Stimulated activated memory B cell treated with anti-CD40 and anti-IgM and Interleukin-4, amounts not matched to agents 10 μg/mL and 1 μg/mL and 100 μg/mL, for 72 hours (primary cell): ENCODE data around the gene DPH7.
"Not testable (repeated sequence)": the region's sequence is repeated elsewhere in the genome, so short reads cannot be mapped to it uniquely, and the experiment has no call there.

Experiments
- ATAC-seq: fragments of 150-1000 bp; cut with Tn5 transposase; 2 replicates; pipeline ENCODE4 v1.10.0; 2021
- H3K27ac Mint-ChIP-seq: one replicate; pipeline ENCODE4 v1.8.0; 2022; ENCODE audit warnings: mild to moderate bottlenecking, mixed read lengths
- H3K27me3 Mint-ChIP-seq: one replicate; pipeline ENCODE4 v1.8.0; 2022; ENCODE audit warnings: mixed read lengths
- H3K36me3 Mint-ChIP-seq: one replicate; pipeline ENCODE4 v1.8.0; 2022; ENCODE audit warnings: mixed read lengths
- H3K4me1 Mint-ChIP-seq: one replicate; pipeline ENCODE4 v1.8.0; 2022; ENCODE audit warnings: mixed read lengths
- H3K4me3 Mint-ChIP-seq: one replicate; pipeline ENCODE4 v1.8.0; 2022; ENCODE audit warnings: mild to moderate bottlenecking, moderate library complexity, mixed read lengths
- H3K9me3 Mint-ChIP-seq: one replicate; pipeline ENCODE4 v1.8.0; 2022; ENCODE audit warnings: mixed read lengths

DPH7 gene

GRCh38 chr9:137524981-137525317, 53.8 kb downstream of the DPH7 start:
- no peak for ATAC-seq
- Mint-ChIP-seq H3K27me3 (no peaks in the 10 kb centered on the region), H3K27ac (peak overlapping the region; percentile 18), H3K9me3 (no peaks in the 10 kb centered on the region), H3K4me1 (peaks cover 7% of the 10 kb centered on the region), H3K4me3 (no peak overlapping the region), H3K36me3 (peaks cover 7% of the 10 kb centered on the region)

- peaks cover 7% of the 10 kb centered on the region for H3K36me3 Mint-ChIP-seq
- H3K27me3 Mint-ChIP-seq, result no peaks in the 10 kb centered on the region
- H3K9me3 Mint-ChIP-seq, result no peaks in the 10 kb centered on the region
- peak overlapping the region; percentile 18 for H3K27ac Mint-ChIP-seq
- no peak for ATAC-seq
- H3K4me1 Mint-ChIP-seq, result peaks cover 7% of the 10 kb centered on the region
- no peak overlapping the region for H3K4me3 Mint-ChIP-seq
Measured at GRCh38 chr9:137524161-137524980, 54.4 kb downstream of the DPH7 start.

GRCh38 chr9:137522746-137523455, 55.8 kb downstream of the DPH7 start:
- H3K27ac Mint-ChIP-seq, result no peak overlapping the region
- H3K36me3 Mint-ChIP-seq, result peaks cover 7% of the 10 kb centered on the region
- no peaks in the 10 kb centered on the region for H3K9me3 Mint-ChIP-seq
- H3K4me1 Mint-ChIP-seq, result peaks cover 7% of the 10 kb centered on the region
- H3K27me3 Mint-ChIP-seq, result no peaks in the 10 kb centered on the region
- H3K4me3 Mint-ChIP-seq, result no peak overlapping the region
- ATAC-seq, result no peak

GRCh38 chr9:137521405-137521985, 57.2 kb downstream of the DPH7 start:
- Mint-ChIP-seq H3K27me3 (no peaks in the 10 kb centered on the region), H3K9me3 (no peaks in the 10 kb centered on the region), H3K4me1 (peaks cover 7% of the 10 kb centered on the region), H3K27ac (no peak overlapping the region), H3K36me3 (peaks cover 7% of the 10 kb centered on the region), H3K4me3 (no peak overlapping the region)
- no peak for ATAC-seq

GRCh38 chr9:137520614-137521404, 57.9 kb downstream of the DPH7 start:
- no peak for ATAC-seq
- Mint-ChIP-seq H3K36me3 (peaks cover 7% of the 10 kb centered on the region), H3K27me3 (no peaks in the 10 kb centered on the region), H3K4me1 (peaks cover 7% of the 10 kb centered on the region), H3K27ac (no peak overlapping the region), H3K9me3 (no peaks in the 10 kb centered on the region), H3K4me3 (no peak overlapping the region)

GRCh38 chr9:137519553-137519952, 59.2 kb downstream of the DPH7 start:
- Mint-ChIP-seq H3K27ac (no peak overlapping the region), H3K4me3 (no peak overlapping the region), H3K9me3 (no peaks in the 10 kb centered on the region), H3K27me3 (no peaks in the 10 kb centered on the region), H3K36me3 (peaks cover 7% of the 10 kb centered on the region), H3K4me1 (no peaks in the 10 kb centered on the region)
- no peak for ATAC-seq

- ATAC-seq, result not testable (repeated sequence)
Measured at GRCh38 chr9:137518661-137519459, 59.9 kb downstream of the DPH7 start.

GRCh38 chr9:137516144-137516917, 62.4 kb downstream of the DPH7 start:
- peaks cover 13% of the 10 kb centered on the region for H3K4me1 Mint-ChIP-seq
- no peak overlapping the region for H3K27ac Mint-ChIP-seq

More at GRCh38 chr9:137518661-137519459, 59.9 kb downstream of the DPH7 start:
- H3K27me3 Mint-ChIP-seq, H3K4me3 Mint-ChIP-seq, H3K27ac Mint-ChIP-seq, H3K36me3 Mint-ChIP-seq, H3K4me1 Mint-ChIP-seq, H3K9me3 Mint-ChIP-seq: not testable (repeated sequence)

GRCh38 chr9:137515338-137515724, 63.4 kb downstream of the DPH7 start:
- no peaks in the 10 kb centered on the region for H3K9me3 Mint-ChIP-seq
- H3K4me3 Mint-ChIP-seq, result no peak overlapping the region
- H3K36me3 Mint-ChIP-seq, result no peaks in the 10 kb centered on the region
- no peaks in the 10 kb centered on the region for H3K27me3 Mint-ChIP-seq
- peak; percentile 24 for ATAC-seq
- no peak overlapping the region for H3K27ac Mint-ChIP-seq
- peaks cover 13% of the 10 kb centered on the region for H3K4me1 Mint-ChIP-seq

More at GRCh38 chr9:137516144-137516917, 62.4 kb downstream of the DPH7 start:
- H3K27me3 Mint-ChIP-seq, result no peaks in the 10 kb centered on the region
- no peaks in the 10 kb centered on the region for H3K9me3 Mint-ChIP-seq
- H3K4me3 Mint-ChIP-seq, result no peak overlapping the region
- H3K36me3 Mint-ChIP-seq, result peaks cover 7% of the 10 kb centered on the region
- no peak for ATAC-seq

- Mint-ChIP-seq H3K36me3 (no peaks in the 10 kb centered on the region), H3K9me3 (no peaks in the 10 kb centered on the region)
- peak; percentile 39 for ATAC-seq
Measured at GRCh38 chr9:137514691-137515337, 63.9 kb downstream of the DPH7 start.

GRCh38 chr9:137513801-137514570, 64.7 kb downstream of the DPH7 start:
- not testable (repeated sequence) for H3K9me3 Mint-ChIP-seq, H3K27me3 Mint-ChIP-seq, ATAC-seq, H3K36me3 Mint-ChIP-seq
- peak overlapping the region; percentile 42 for H3K4me3 Mint-ChIP-seq
- peak overlapping the region; percentile 70 for H3K27ac Mint-ChIP-seq
- peaks cover 13% of the 10 kb centered on the region for H3K4me1 Mint-ChIP-seq

More at GRCh38 chr9:137514691-137515337, 63.9 kb downstream of the DPH7 start:
- no peak overlapping the region for H3K27ac Mint-ChIP-seq
- no peaks in the 10 kb centered on the region for H3K27me3 Mint-ChIP-seq
- peaks cover 13% of the 10 kb centered on the region for H3K4me1 Mint-ChIP-seq
- no peak overlapping the region for H3K4me3 Mint-ChIP-seq

- peak overlapping the region; percentile 70 for H3K27ac Mint-ChIP-seq
- H3K4me3 Mint-ChIP-seq, ATAC-seq, H3K27me3 Mint-ChIP-seq, H3K9me3 Mint-ChIP-seq, H3K36me3 Mint-ChIP-seq: not testable (repeated sequence)
- H3K4me1 Mint-ChIP-seq, result peaks cover 13% of the 10 kb centered on the region
Measured at GRCh38 chr9:137513136-137513535, 65.6 kb downstream of the DPH7 start.
